Hepatocyte (in vitro differentiated cells): ENCODE measurements around the gene EPHB1.

ENCODE experiments used
- CTCF ChIP-seq: fragments of 200-600 bp; sonication (generic); IDR thresholded peaks from 2 replicates; pipeline ENCODE4 v1.5.1; 2016; ENCODE audit warnings: antibody characterized with exemption, mild to moderate bottlenecking; ENCODE audit not compliant: poor library complexity
- EZH2 ChIP-seq: fragments of 200-600 bp; sonication (generic); IDR thresholded peaks from 2 replicates; pipeline ENCODE4 v1.6.1; 2016; ENCODE audit warnings: antibody characterized with exemption, mild to moderate bottlenecking, borderline replicate concordance

DNA sequence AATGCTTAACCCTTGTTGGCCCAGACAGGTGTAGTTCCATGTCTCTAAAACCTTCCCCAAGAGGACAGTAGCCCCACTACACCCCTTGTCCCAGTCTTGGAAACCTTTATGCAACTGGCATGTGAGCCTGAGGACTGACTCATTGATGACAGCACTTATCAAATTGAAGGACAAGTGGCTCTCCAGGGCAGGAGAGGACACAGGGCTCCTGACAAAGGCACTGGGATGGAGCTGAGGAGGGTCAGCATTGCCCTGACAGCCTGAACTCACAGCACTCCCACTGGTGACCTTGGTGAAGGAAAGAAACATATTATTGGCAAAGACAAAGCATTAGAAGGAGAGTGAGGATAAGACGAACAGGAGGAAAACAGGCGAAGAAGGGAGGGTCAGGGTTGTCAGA lies 139.9 kb downstream of the EPHB1 start:
- TF ChIP-seq CTCF (no peak), EZH2 (no peak)
